IPS DF 4.7 (cell line): Measurements from ENCODE around the gene SEPTIN1.
A peak's percentile ranks its signal among the peaks of the same experiment; 100 is the strongest.

Experiments used
- DNase-seq: peaks from one replicate; pipeline ENCODE4 v3.0.0-alpha.2; 2013; ENCODE audit warnings: low spot score; ENCODE audit errors: extremely low read depth

SEPTIN1 gene, protein sequence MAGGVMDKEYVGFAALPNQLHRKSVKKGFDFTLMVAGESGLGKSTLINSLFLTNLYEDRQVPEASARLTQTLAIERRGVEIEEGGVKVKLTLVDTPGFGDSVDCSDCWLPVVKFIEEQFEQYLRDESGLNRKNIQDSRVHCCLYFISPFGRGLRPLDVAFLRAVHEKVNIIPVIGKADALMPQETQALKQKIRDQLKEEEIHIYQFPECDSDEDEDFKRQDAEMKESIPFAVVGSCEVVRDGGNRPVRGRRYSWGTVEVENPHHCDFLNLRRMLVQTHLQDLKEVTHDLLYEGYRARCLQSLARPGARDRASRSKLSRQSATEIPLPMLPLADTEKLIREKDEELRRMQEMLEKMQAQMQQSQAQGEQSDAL

GRCh38 chr16:30382111-30382881 lies at the start of gene SEPTIN1:
Gene SEPTIN1, minus strand, starts transcription at chr16:30382561. Its CDS starts 19 bp downstream, at chr16:30382542.
- DNase-seq: no peak

GRCh38 chr16:30430428-30430970 lies 48.1 kb upstream of the SEPTIN1 start:
- no peak for DNase-seq

- DNase-seq: peak; percentile 99
Observed at GRCh38 chr16:30429678-30430427, 47.5 kb upstream of the SEPTIN1 start, which contains the start of gene DCTPP1. Gene DCTPP1, minus strand, starts transcription at chr16:30430030. Its CDS starts 50 bp downstream, at chr16:30429980.

- no peak for DNase-seq
Observed at GRCh38 chr16:30429418-30429677, 47.0 kb upstream of the SEPTIN1 start.

- no peak for DNase-seq
Observed at GRCh38 chr16:30428055-30428454, 45.7 kb upstream of the SEPTIN1 start.

DNA sequence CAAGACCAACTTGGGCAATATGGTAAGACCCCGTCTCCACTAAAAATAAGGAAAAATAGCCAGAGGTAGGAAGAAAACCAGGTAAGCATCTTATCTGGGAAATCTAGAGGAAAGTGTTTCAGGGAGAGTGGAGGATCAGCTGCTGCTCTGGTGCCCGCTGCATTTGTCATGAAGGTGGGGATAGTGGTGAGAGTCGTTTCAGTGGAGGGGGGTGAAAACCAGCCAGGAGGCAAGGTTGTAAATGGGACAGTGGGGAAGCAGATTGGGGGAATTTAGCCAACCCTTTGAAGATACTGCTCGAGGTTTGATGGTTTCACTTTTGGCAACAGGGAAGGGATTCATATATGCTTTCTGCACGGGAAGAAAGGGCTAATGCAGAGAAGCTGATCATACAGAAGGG lies 38.6 kb upstream of the SEPTIN1 start:
- DNase-seq: no peak

DNA sequence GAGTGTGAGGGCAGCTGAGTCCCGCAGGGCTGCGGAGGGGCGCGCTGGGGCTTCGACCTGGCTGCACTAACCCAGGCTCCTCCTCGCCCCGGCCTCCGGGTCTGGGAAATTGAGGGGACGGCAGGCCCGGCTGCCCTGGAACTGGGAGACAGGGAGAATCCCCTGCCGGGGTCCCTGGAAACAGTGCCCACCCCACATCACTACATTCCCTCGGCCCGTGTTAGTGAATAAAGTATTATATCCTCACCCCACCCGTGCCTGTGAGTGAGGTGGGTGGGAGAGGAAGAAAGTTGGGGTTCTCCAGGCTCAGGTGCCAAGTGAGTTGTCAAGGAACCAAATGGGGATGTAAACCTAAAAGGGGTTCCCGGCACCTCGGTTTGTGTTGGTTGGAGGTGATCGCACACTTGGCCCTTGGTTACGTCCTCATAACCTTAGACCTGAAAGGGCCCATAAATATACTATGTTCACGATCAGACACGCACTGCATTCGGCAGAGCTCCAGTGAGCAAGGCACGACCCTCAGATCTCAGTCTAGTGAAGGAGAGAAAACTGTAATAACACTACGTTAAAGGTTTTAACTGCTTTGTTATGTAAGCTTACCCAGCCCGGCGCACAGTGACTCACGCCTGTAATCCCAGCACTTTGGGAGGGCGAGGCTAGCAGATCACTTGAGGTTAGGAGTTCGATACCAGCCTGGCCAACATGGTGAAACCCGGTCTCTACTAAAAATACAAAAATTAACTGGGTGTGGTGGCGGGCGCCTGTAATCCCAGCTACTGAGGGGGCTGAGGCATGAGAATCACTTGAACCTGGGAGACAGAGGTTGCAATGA lies 36.2 kb upstream of the SEPTIN1 start:
- DNase-seq: no peak

GRCh38 chr16:30417529-30418349 lies 35.4 kb upstream of the SEPTIN1 start:
- DNase-seq: peak; percentile 83

GRCh38 chr16:30416624-30417528 lies 34.5 kb upstream of the SEPTIN1 start:
- DNase-seq: no peak

GRCh38 chr16:30416047-30416603 lies 33.8 kb upstream of the SEPTIN1 start:
- DNase-seq: no peak

GRCh38 chr16:30414159-30414558 lies 31.8 kb upstream of the SEPTIN1 start:
- no peak for DNase-seq

DNA sequence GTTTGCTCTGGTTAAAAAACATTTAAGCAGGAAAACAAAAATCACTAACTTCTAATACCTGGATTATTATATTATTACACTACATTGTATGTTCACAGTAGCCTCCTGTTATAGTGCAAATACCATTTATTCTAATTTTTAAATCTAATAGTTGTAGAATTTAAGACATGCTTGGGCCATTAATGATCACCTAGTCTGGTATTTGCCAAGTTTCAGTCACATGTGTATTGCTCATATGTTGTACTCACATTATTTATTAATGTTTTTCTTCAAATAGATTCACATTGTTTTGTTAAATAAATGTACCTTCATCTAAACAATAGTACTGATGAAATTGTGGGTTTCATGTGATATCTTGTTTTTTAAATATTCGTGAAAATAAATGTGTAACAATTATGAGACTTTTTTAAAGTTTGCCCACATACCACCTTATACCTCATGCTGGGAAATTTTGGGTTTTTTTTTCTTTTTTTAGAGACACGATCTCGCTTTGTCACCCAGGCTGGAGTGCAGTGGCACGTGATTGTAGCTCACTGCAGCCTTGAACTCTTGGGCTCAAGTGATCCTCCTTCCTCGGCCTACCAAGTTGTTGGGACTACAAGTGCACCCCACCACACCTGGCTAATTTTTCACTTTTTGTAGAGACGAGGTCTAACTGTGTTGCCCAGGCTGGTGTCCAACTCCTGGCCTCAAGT lies 30.9 kb upstream of the SEPTIN1 start:
- DNase-seq: no peak

DNA sequence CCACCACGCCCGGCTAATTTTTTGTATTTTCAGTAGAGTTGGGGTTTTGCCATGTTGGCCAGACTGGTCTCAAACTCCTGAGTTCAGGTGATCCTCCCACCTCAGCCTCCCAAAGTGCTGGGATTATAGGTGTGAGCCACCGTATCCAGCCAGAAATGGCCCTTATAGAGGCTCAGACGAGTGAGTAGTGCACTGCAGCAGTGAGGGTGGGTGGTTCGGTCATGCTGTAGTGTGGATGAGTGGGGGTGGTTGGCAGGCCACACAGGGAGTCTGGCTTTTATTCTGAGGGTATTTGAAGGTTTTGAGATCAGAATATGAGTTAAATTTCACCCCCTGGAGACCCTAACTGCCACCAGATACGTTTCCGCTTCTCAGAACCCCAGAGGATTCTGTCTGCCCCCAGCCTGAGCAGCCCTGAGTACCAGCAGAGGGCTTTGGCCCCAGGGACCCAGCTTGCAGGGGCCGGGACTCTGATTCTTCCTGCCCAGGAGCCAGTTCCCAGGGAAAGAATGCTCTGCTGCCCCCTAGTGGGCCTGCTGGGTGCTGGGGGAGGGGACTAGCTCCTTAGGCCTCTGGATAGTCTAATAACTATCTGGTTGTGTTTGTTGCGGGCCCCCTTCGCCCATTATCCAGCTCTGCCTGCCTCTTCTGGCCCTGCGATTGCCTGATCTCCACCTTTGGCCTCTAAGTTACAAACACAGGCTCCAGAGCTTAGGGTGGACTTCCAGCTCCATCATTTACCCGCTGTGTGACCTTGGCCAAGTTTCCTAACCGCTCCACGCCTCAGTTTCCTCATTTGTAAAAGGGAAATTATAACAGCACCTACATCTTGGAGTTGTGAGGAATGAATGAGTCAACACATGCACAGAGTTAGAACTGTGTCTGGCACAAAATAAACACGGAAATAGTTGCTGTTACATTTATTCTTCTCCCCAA lies 27.0 kb upstream of the SEPTIN1 start:
- peak; percentile 78 for DNase-seq

- no peak for DNase-seq
Observed at GRCh38 chr16:30407804-30408534, 25.6 kb upstream of the SEPTIN1 start.

GRCh38 chr16:30407102-30407803 lies 24.9 kb upstream of the SEPTIN1 start, which contains the start of gene ZNF771:
Gene ZNF771, plus strand, starts transcription at chr16:30407606. Its CDS starts 448 bp downstream, at chr16:30408054.
- DNase-seq: no peak

DNA sequence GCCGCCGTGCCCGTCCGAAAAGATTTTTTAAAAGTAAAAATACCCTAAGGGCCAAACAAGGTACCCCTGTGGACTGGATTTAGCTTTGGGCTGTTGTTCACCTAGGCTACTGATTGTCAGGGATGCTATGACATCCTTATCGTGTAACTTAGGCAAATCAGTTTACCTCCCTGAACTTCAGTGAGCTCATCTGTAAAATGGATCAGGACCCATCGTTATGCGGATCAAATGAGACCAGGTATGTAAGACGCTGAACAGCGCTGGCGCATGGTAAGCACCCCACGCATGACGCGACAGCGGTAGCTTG lies 24.4 kb upstream of the SEPTIN1 start:
- DNase-seq: no peak
